HG03342 (cell line): Measurements from ENCODE around the gene TOE1.
"Not testable (repeated sequence)": the region's sequence is repeated elsewhere in the genome, so short reads cannot be mapped to it uniquely, and the experiment has no call there.

Source experiments
- ATAC-seq: cut with Tn5 transposase; IDR thresholded peaks from one replicate; pipeline ENCODE4 v1.9.1; 2021; ENCODE audit warnings: mild to moderate bottlenecking, moderate library complexity; ENCODE audit not compliant: unreplicated experiment

Gene TOE1

DNA sequence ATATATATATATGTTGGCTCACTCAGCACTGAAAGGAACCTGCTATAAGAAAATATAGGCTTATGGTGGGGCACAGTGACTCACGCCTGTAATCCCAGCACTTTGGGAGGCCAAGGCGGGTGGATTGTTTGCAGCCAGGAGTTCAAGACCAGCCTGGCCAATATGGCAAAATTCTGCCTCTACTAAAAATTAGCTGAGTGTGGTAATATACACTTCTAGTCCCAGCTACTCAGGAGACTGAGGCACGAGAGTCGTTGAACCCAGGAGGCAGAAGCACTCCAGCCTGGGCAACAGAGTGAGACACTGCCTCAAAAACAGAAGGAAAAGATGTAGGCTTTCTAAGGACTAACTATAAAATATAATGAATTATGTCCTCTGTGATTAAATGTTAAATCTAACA lies 14.9 kb downstream of the TOE1 start:
- ATAC-seq = no peak

GRCh38 chr1:45355683-45356082 lies 15.7 kb downstream of the TOE1 start:
- no peak for ATAC-seq

DNA sequence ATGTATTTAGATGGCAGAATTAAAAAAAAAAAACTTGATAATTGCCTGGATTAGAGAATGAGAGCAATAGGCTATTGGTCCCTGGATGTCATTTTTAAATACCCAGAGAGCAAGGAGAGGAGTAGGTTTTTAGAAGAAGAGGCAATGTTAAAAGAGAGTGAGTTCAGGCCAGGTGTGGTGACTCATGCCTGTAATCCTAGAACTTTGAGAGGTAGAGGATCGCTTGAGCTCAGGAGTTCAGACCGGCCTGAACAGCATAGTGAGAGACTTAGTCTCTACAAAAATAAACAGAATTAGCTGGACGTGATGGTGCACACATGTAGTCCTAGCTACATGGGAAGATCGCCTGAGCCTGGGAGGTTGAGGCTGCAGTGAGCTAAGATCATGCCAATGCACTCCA lies 16.2 kb downstream of the TOE1 start:
- ATAC-seq = no peak

GRCh38 chr1:45359882-45360513 lies 20.0 kb downstream of the TOE1 start:
- ATAC-seq = no peak

DNA sequence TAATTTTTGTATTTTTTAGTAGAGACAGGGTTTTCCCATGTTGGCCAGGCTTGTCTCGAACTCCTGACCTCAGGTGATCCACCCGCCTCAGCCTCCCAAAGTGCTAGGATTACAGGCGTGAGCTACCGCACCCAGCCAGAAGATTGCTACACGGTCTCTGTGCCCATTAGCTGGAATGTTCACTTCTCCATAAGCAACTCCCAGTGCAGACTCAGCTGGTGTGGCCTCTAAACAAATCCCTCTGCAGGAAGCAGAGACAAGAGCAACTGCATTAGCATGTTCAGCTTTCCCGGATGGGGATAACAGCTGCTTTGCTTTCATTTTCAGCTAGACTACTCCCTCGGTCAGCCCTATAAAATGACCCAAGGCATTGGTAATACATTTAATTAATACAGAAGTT lies 21.0 kb downstream of the TOE1 start:
- ATAC-seq = not testable (repeated sequence)

DNA sequence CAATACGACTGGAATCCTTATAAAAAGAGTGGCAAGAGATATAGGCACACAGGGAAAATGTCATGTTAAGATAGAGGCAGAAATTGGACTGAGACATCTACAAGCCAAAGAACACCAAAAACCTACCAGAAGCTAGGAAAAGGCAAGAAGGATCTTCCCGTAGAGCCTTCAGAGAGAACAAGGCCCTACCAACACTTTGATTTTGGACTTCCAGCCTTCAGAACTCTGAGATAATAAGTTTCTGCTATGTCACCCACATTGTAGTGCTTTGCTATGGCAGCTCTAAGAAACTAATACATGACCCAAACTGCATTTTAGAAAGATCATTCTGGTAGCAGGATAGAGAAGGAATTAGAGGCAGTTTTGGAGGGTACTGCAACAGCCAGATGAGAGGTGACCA lies 24.3 kb downstream of the TOE1 start:
- ATAC-seq = no peak

DNA sequence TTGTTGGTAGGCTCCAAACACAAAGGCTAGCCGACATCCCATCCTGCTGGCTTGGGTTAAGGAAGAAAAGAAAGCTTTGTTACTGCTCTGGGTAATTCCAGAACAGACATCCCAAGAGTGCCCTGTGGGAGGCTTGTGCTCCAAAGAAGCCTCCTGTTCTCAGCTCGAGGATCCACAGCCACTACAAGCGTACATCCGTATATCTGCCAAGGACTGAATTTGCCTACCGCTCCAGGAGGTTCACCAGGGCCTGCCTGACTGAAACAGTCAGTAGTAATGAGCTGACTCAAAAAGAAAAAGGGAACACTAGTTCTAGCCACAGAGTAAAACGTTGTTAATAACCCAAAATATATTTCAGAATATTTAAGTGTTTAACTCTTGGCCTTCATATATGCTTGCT lies 25.1 kb downstream of the TOE1 start:
- no peak for ATAC-seq

DNA sequence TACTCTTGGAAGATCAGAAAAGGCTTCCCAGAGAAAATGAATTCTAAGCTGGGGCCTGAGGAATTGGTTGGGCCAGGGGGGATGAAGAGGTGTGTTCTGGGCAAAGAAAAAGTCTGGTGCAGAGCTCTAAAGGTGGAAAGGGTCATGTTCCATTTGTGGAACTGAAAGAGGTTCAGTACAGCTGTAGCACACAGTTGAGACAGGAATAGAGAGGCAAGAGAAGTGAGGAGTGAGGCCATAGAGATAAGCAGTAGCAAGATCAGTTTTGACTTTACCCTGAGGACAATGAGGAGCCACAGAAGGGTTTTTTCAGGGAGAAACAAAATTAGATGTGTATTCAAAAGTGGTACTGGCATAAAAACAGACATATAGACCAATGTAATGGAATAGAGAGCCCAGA lies 30.6 kb downstream of the TOE1 start:
- ATAC-seq = peak; percentile 82

DNA sequence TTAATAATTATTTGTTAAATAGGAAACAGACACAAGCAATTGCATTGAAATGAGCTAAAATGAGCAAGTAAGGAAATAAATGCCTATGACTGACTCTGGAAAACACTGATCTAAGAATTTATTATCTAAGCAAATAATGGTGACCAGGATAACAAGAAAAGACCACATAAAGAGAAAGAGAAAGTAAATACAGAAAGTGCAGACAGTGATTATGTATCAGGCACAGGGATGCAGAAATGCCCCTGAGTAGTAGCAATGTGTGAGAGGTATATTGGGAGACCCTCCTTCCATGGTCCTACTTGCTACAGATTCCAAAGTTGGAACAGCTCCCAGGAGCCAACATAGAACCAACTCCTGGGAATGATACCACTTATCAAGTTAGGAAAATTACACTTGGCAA lies 33.6 kb downstream of the TOE1 start:
- no peak for ATAC-seq

DNA sequence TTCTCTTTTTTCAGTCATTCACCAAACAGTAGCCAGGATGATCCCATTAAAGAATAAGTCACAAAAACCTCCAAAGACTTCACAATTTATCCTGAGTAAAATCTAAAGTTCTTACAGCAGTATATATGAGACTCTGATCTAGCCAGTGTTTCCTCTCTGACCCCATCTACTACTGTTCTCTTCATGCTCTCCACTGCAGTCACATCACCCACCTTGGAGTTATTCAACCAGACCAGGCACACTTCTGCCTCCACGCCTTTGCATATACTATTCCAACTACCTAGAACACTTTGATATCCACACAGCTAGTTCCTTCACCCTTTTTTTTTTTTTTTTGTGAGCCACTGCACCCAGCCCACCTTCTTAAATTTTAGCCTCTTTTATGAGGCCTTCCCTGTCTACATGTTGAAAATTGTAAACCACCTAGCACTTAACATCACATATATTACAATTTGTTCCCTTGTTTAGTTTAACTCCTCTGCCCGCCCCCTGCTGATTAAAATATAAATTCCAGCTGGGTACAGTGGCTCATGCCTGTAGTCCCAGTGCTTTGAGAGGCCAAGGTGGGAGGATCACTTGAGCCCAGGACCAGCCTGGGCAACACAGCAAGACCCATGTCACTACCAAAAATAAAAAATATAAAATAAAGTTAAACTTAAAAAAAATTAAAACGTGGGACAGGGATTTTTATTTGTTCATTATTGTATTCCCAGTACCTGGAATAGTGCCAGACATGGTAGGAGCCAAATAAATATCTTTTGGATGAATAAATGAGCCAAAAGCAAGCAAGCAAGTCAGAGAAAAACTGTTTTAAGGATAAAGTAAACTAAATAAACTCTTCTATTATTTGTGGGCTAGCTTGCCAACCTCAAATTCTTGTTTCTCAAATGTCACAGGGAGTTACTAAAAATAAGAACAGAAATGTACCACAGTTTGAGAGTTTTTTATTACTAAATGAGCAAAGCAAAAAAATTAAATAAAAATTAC lies 35.4 kb downstream of the TOE1 start:
- ATAC-seq = no peak

GRCh38 chr1:45378184-45378583 lies 38.2 kb downstream of the TOE1 start:
- ATAC-seq = no peak

GRCh38 chr1:45379524-45379923 lies 39.6 kb downstream of the TOE1 start:
- ATAC-seq = no peak

DNA sequence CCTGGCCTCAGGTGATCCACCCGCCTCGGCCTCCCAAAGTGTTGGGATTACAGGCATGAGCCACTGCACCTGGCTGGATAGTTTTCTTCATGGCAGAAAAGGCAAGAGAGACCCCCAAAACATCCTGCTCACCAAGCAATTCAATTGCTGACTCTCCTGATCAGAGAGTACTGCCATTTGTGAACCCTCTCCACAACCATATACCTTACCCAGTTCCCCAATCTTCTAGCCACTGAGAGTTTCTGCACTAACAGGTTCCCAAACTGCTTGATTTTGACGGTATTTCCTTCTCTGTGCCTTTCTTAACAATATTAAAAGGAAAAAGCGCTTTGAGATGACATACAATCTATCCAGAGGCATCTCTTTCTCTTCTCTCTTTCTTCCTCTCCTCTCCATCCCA lies 40.2 kb downstream of the TOE1 start:
- ATAC-seq = no peak

DNA sequence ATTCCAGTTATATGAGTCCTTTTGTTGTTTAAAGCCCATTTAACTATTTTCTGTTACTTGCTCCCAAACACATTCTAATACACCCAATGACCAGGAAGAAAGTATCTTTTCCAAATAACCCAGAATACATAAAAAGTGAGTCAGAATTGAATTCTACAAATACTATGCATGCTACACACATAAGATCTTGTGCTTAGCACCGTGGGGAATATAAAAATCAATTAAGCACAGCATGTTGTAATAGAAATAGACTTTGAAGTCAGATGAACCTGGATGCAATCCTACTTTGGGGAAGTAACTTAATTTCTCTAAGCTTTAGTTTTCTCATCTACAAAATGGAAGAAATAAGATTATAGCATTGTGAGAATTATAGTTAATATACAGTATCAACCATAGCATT lies 40.8 kb downstream of the TOE1 start:
- ATAC-seq = no peak

- no peak for ATAC-seq
Observed at GRCh38 chr1:45381243-45381642, 41.3 kb downstream of the TOE1 start.

DNA sequence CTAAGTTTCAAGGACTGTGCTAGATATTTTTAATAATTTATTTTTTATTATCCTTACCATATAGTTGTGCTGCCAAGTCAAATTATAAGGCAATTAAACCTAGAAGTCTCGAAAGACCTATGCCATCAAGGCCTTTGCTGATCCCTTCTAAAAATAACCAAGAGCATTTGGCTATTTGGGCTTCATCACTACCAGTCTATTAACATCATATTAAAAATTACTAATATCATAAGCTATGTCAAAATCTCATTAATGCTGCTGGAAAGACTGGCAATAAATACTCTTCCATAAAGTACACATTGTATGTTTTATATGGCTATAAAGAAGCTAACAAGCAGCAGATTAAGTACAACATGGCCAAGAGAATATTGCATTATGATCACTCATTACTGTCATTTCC lies 43.2 kb downstream of the TOE1 start:
- ATAC-seq = no peak

DNA sequence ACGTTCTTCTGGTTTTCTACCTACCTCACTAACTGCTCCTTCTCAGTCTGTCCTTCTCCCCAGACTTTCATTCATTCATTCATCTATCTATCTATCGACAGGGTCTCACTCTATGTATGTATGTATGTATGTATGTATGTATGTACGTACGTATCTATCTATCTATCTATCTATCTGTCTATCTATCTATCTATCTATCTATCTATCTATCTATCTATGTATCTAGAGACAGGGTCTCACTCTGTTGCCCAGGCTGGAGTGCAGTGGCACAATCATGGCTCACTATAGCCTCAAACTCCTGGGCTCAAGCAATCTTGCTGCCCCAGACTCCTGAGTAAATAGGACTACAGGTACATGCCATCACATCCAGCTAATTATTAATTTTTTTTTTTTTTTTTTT lies 44.2 kb downstream of the TOE1 start:
- not testable (repeated sequence) for ATAC-seq

DNA sequence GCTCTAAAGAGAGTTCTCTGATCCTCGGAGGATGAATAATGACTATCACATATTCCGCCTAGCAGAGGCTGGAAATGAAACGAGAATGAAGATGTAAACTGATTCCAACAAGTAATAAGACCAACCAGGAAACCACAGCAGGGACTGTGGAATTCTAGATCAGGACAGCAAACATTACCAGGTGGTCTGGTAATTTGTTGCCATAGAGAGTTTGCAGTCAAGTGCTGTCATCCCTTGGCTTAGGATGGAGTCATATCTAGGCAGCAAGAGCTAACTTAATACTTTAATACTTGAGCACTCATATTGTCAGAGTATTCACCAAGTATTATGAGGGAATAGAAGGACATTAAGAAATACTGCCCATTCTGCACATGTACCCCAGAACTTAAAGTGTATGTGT lies 45.3 kb downstream of the TOE1 start:
- no peak for ATAC-seq

- no peak for ATAC-seq
Observed at GRCh38 chr1:45386219-45386618, 46.2 kb downstream of the TOE1 start.
